ENCODE data around the gene CLCF1.

Gene CLCF1

DNA sequence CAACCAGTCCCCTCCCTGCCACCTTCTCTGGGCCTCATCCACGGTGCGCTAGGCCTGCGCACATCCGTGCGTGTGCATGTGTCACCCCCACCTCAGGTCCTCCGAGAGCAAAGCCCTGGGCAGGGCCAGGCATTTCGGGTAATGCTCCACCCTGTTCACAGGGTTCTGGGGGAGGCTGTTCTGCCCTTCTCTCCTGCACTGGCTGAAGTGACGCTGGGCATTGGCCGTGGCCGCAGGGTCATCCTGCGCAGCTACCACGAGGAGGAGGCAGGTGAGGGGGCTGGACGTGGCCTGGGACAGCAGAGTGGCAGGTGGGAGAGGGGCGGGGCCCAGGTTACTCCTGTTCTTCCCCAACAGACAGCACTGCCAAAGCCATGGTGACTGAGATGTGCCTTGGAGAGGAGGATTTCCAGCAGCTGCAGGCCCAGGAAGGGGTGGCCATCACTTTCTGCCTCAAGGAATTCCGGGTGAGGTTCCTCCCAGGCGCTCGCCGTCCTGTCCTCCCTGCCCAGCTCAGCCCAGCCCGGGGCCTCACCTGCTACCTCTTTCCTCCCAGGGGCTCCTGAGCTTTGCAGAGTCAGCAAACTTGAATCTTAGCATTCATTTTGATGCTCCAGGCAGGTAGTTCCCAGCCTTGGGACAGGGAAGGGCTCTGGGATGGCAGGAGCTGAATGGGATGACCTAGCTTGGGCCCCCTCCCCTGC, 22.3 kb upstream of the CLCF1 start:
- DNase-seq, result no peak

GRCh38 chr11:67393990-67394389, 20.6 kb upstream of the CLCF1 start:
- no peak for DNase-seq

DNA sequence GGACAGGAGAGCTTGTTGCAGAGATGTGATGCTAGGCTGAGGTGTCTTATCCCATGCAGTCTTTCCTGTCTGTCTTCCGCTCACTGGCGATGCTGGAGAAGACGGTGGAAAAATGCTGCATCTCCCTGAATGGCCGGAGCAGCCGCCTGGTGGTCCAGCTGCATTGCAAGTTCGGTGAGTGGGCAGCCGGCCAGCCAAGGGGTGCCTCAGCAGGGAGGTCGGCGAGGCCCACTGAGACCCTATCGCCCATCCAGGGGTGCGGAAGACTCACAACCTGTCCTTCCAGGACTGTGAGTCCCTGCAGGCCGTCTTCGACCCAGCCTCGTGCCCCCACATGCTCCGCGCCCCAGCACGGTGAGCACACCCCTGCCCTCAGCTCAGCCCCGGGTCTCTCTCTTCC, 20.0 kb upstream of the CLCF1 start:
- DNase-seq, result no peak

GRCh38 chr11:67392183-67392715, 18.9 kb upstream of the CLCF1 start:
- DNase-seq, result no peak

GRCh38 chr11:67391304-67392182, 18.1 kb upstream of the CLCF1 start, which contains the start of gene RAD9A:
Gene RAD9A (plus strand): TSS chr11:67391986. CDS start chr11:67392045, 59 bp downstream.
- peak; percentile 83 for DNase-seq

DNA sequence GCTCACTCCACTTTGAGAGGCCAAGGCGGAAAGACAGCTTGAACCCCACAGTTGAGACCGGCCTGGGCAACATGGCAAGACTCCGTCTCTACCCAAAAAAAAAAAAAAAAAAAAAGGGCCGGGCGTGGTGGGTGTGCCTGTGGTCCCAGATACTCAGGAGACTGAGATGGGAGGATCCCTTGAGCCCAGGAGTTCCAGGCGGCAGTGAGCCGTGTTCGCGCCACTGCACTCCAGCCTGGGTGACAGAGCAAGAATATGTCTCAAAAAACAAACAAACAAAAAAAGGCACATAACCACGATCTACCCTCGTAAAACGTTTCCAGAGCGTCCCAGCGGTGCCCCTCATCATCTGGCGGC, 17.5 kb upstream of the CLCF1 start:
- DNase-seq, result no peak

- DNase-seq, result no peak
Measured at GRCh38 chr11:67389477-67389876, 16.1 kb upstream of the CLCF1 start.

DNA sequence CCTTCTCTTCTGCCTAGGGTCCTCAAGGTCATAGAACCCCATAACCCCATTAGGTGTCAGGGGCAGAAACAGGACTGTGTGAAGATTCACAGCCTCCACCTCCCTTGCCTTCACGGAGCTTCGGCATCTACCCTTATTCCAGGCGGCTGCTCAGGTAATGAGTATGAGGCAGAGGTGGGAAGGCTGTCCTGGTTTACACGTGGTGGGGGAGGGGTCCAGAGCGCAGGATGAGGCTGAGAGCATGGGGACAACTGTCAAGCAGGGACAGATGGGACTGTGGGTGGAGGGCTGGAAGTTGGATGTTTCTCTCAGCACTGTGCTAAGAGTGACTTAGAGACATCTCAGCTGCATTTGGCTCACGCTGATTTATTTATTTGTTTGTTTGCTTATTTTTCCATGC, 14.1 kb upstream of the CLCF1 start:
- no peak for DNase-seq

DNA sequence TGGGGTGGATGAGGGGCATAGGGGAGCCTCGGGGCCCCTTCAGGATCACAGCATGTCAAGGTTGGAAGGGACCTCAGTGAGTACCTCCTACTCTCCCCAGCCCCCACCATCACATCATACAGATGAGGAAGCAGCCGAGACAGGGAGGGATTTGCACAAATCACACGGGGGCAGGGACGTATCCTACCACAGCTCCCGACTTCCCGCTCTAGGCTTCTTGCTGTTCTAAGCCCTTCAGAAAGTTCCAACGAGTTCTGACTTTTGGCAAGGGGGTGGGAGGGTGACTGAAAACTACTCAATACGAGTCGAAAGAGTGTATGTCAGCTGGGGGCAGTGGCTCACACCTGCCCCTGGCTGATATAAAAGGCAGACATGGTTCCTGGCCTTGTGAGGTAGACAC, 13.7 kb upstream of the CLCF1 start:
- DNase-seq, result no peak

DNA sequence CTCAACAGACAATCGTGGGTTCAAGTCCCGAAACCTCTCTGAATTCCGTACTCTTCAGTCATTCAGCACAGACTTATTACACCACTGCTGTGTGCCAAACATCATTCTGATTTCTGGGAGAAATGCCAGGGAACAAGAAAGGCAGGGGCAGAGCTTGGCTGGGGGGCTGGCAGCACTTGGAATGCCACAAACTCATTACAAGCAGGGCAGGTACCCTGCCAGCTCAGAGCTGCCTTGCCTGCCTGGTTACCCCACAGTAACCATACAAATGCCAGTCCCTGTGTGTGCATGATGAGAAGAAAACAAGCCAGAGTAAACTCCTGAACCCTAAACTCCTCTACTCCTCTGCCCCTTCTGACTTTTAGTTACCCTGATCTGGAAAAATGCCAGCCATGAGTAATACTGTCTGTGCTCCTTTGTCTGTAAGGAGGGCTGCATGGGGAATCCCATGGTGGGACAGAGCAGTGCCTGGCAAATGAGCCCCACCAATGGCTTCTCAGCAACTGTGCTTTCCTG, 11.5 kb upstream of the CLCF1 start:
- peak; percentile 53 for DNase-seq

DNA sequence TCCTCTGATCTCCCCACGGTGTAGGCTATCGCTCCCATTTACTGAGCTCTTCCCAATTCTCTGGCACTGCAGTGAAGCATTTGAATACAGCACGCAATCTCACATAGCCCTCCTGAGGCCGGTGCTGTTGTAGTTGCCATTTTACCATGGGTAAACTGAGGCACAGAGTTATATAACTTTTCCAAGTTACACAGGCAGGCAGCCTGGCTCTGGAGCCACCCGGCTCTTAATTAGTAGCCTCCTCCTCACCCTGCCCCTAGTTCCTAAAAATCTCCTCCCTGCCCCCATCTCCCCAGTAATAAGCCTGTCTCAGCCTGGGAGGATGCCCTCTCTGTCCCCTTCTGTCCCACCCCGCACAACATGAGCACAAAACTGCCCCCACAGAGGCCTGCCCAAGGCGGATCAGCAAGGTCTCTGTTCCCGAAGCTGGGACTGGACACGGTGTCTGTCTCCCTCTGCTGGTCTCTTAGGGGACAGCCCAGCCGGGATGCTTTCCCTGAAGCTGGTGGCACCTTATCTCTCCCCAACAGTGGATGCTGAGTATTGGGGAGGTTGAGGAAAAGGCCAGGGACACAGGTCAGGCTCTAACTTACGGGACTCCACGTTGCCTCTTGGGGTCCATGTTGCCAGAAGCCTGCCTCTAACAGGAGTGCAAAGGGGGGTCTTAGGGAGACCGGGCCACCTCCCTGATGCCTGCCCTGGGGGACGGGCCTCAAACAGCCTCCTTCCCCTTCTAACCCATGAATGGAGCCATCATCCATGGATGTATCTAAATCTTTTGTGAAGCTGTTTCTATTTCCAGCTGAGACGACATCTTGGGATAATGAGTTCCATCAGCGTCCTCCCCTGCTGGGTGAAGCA, 9.1 kb upstream of the CLCF1 start:
- DNase-seq, result peak; percentile 65

- no peak for DNase-seq
Measured at GRCh38 chr11:67381244-67381972, 8.0 kb upstream of the CLCF1 start.

DNA sequence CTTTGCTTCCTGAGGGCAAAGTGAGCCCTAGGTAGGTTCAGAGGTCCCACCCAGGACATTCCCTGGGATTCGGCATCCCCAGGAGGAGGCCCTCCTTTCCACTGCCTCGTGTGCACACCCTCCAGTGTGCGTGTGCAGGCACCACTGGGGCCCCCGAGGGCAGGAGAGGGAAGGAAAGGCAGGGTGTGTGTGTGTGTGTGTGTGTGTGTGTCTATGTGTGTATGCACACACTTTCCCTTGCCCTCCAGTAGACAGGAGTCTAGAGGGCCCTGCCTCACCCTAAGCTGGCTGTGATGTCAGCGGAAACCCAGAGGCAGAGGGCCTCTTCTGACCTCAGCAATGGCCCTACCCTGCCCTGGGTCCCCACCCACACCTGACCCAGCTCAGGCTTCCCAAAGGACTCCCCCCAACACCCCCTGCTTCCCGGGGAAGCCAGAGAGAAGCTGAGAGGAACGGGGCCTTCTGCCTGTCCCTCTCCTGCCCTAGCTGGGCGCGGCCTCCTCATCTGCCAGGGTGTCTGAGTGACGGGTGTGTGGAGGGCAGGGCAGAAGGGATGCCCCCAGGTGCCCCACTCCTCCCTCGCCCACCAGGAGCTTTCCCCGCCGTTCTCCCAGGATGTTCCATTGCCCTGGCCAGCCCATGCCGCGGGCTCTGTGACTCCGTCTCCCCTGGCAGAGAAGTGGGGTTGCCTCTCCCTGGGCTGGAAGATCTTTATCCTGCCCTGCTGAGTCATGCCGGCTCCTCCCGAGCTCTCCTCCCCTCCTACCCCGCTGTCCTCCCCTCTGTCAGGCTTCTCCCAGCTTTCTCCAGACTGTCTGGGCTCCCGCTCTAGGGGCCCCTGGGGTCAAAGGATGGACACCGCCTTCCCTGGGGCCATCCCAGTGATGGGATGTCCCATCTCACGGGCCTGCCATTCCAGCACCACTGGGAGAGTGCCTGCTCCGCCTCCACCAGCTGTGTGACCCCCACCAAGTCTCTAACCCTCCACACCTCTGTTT, 6.0 kb upstream of the CLCF1 start:
- no peak for DNase-seq

DNA sequence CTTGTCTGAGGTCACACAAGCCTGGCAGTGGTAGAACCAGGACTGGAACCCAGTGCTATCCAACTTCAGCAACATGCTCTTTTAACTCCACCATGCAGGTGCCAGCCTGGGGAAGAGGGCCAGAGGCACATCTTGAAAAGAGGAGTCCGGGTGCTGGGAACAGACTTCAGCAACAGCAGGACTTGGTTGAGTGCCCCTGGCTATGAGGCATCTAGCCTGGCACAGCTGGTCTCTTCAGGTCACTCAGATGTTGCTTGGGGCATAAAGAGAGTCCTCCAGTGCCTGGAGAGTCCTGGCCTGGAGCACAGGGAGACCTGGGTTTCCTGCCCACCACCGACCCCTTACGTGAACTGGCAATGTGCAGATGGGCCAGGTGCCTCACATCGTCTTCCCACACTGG, 5.1 kb upstream of the CLCF1 start:
- no peak for DNase-seq

GRCh38 chr11:67376873-67377808, 3.7 kb upstream of the CLCF1 start:
- no peak for DNase-seq

- DNase-seq, result no peak
Measured at GRCh38 chr11:67376063-67376820, 2.8 kb upstream of the CLCF1 start.

DNA sequence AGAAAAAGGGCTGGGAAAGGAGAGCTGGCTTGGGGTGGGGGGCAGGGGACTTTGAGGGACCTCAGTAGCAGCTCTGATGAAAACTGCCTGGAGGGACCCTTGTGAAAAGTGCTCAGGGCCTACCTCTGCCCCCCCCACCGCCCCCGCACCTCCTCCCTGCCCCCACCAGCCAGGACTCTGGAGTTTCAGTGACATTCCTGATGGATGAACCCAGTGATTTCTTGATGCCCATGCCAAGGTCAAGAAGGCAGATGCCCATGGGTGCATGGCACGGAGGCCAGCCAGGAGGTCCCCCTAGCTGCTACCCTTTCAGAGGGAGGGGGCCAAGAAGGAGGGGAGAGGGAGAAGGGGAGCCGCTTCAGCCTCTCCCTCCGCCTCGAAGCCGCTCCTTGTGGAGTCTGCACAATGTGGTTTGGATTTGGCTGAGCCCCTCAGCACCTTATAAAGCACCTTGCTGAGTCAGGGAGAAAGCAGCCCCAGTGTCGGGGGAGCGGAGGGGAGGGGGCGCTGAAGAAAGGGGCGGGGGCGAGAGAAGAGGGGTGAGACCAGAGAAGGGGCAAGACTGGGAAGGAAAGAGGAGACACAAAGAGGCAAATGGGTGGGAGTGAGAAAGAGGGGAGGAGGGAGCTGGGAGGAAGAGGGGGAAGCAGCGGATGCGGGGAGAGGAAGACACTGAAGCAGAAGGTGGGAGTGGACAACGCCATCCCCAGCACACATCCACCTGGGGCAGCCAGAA, 2.1 kb upstream of the CLCF1 start:
- no peak for DNase-seq

Data from DMS79 treated with DMSO at 0.1 percent for 48 hours (cell line).